Mesenchymal stem cell (in vitro differentiated cells and primary cell): ENCODE measurements around the gene RAB3D.

ENCODE experiments used
- DNase-seq: peaks from one replicate; pipeline ENCODE4 v3.0.0-alpha.2; 2013
- H2AFZ ChIP-seq: one replicate; pipeline ENCODE4 v1.6.1; 2013; ENCODE audit warnings: low read depth, mild to moderate bottlenecking, control low read depth, inconsistent platforms, low read length, moderate library complexity
- H2AK5ac ChIP-seq: 2 replicates; pipeline ENCODE4 v1.6.1; 2013; ENCODE audit warnings: low read length, moderate library complexity, mild to moderate bottlenecking, inconsistent platforms; ENCODE audit not compliant: severe bottlenecking
- H2BK120ac ChIP-seq: one replicate; pipeline ENCODE4 v1.6.1; 2013; ENCODE audit warnings: low read depth, mild to moderate bottlenecking, inconsistent platforms, low read length, moderate library complexity
- H2BK12ac ChIP-seq, 2 experiments: one replicate each; pipeline ENCODE4 v1.6.1; 2013; ENCODE audit warnings: inconsistent platforms in 2 of 2, low read length in 2 of 2, mild to moderate bottlenecking in 2 of 2, moderate library complexity in 2 of 2, control low read depth in 1 of 2
- H2BK15ac ChIP-seq: one replicate; pipeline ENCODE4 v1.6.1; 2013; ENCODE audit warnings: mild to moderate bottlenecking, low read depth, inconsistent platforms; ENCODE audit not compliant: poor library complexity, severe bottlenecking
- H2BK5ac ChIP-seq: 2 replicates; pipeline ENCODE4 v1.6.1; 2013; ENCODE audit warnings: low read depth, mild to moderate bottlenecking, low read length, control low read depth, inconsistent platforms; ENCODE audit not compliant: poor library complexity, severe bottlenecking
- H3K14ac ChIP-seq, 2 experiments: one replicate each; pipeline ENCODE4 v1.6.1; 2013; ENCODE audit warnings: inconsistent platforms in 2 of 2, low read length in 2 of 2, control low read depth in 1 of 2, mild to moderate bottlenecking in 1 of 2, moderate library complexity in 1 of 2
- H3K18ac ChIP-seq, 2 experiments: one replicate each; pipeline ENCODE4 v1.6.1; 2013; ENCODE audit warnings: inconsistent platforms in 2 of 2, low read length in 2 of 2, control low read depth in 1 of 2, low read depth in 1 of 2, mild to moderate bottlenecking in 1 of 2
- H3K23ac ChIP-seq, 2 experiments: one replicate each; pipeline ENCODE4 v1.6.1; 2013; ENCODE audit warnings: inconsistent platforms in 2 of 2, low read length in 2 of 2, mild to moderate bottlenecking in 2 of 2, moderate library complexity in 2 of 2, control low read depth in 1 of 2
- H3K27ac ChIP-seq: 2 replicates; pipeline ENCODE4 v1.5.1; 2013; ENCODE audit warnings: mild to moderate bottlenecking, moderate library complexity, low read length, control low read depth, inconsistent platforms; ENCODE audit not compliant: poor library complexity, severe bottlenecking
- H3K27me3 ChIP-seq, 2 experiments: 2 replicates each; pipeline versions ENCODE4 v1.6.1 to v1.7.0; 2013; ENCODE audit warnings: low read length in 2 of 2, mild to moderate bottlenecking in 2 of 2, moderate library complexity in 2 of 2, control low read depth in 1 of 2, inconsistent platforms in 1 of 2; ENCODE audit not compliant: control insufficient read depth in 1 of 2, insufficient read depth in 1 of 2
- H3K36me3 ChIP-seq, 2 experiments: 2 replicates each; pipeline versions ENCODE4 v1.6.1 to v1.7.0; 2013; ENCODE audit warnings: low read length in 2 of 2, control low read depth in 1 of 2, inconsistent platforms in 1 of 2, low read depth in 1 of 2, mild to moderate bottlenecking in 1 of 2; ENCODE audit not compliant: insufficient read depth in 2 of 2, control insufficient read depth in 1 of 2
- H3K4ac ChIP-seq, 2 experiments: one replicate each; pipeline ENCODE4 v1.6.1; 2013; ENCODE audit warnings: inconsistent platforms in 2 of 2, low read length in 2 of 2, mild to moderate bottlenecking in 2 of 2, moderate library complexity in 2 of 2, control low read depth in 1 of 2, low read depth in 1 of 2
- H3K4me1 ChIP-seq: 2 replicates; pipeline ENCODE4 v1.6.1; 2013; ENCODE audit warnings: low read depth, low read length, control low read depth; ENCODE audit not compliant: control insufficient read depth, insufficient read depth
- H3K4me2 ChIP-seq: 2 replicates; pipeline ENCODE4 v1.6.1; 2013; ENCODE audit warnings: low read length, mild to moderate bottlenecking, inconsistent platforms; ENCODE audit not compliant: poor library complexity, severe bottlenecking
- H3K4me3 ChIP-seq, 2 experiments: 2 replicates each; pipeline versions ENCODE4 v1.5.1 to v1.7.0; 2013; ENCODE audit warnings: low read length in 2 of 2, mild to moderate bottlenecking in 2 of 2, control low read depth in 1 of 2, low read depth in 1 of 2; ENCODE audit not compliant: insufficient read depth in 1 of 2
- H3K79me1 ChIP-seq: replicated peaks from 2 replicates; pipeline ENCODE4 v1.6.1; 2013; ENCODE audit warnings: mild to moderate bottlenecking, control low read depth, low read length, inconsistent platforms; ENCODE audit not compliant: poor library complexity, severe bottlenecking
- H3K9ac ChIP-seq: 2 replicates; pipeline ENCODE4 v1.7.0; 2013; ENCODE audit warnings: mild to moderate bottlenecking, low read length, moderate library complexity
- H3K9me3 ChIP-seq: 2 replicates; pipeline ENCODE4 v1.7.0; 2013; ENCODE audit warnings: mild to moderate bottlenecking, low read length; ENCODE audit not compliant: control insufficient read depth
- H4K8ac ChIP-seq: one replicate; pipeline ENCODE4 v1.6.1; 2013; ENCODE audit warnings: inconsistent platforms, mild to moderate bottlenecking, low read length, moderate library complexity
- H4K91ac ChIP-seq: one replicate; pipeline ENCODE4 v1.6.1; 2013; ENCODE audit warnings: mild to moderate bottlenecking, low read length, inconsistent platforms
- WGBS: methylation state at CpG from one replicate; pipeline ENCODE4 v1.1.7; 2013; ENCODE audit warnings: mixed read lengths; 5-methylcytosine and 5-hydroxymethylcytosine counted together

The RAB3D gene

GRCh38 chr19:11375143-11375948 lies 35.9 kb upstream of the RAB3D start:
- H4K91ac ChIP-seq, result peak overlapping the region; percentile 22
- no peak overlapping the region for H2AFZ ChIP-seq
- no peak overlapping the region for H2BK15ac ChIP-seq
- H3K9ac ChIP-seq, result peak overlapping the region; percentile 87
- H3K79me1 ChIP-seq, result peaks cover 7% of the 10 kb centered on the region
- no peaks in the 10 kb centered on the region for H3K27me3 ChIP-seq
- H2BK5ac ChIP-seq, result no peak overlapping the region
- peak overlapping the region in 1 of 2 experiments; percentile 79 for H3K4me3 ChIP-seq
- peak overlapping the region; percentile 53 for H3K4me2 ChIP-seq
- H3K9me3 ChIP-seq, result no peaks in the 10 kb centered on the region
- H3K4ac ChIP-seq, result peak overlapping the region; percentile 18 to 62
- H2AK5ac ChIP-seq, result peak overlapping the region; percentile 69
- H3K27ac ChIP-seq, result peak overlapping the region; percentile 64
- peak overlapping the region; percentile 74 for H4K8ac ChIP-seq
- H3K36me3 ChIP-seq, result no peaks in the 10 kb centered on the region
- H2BK120ac ChIP-seq, result peak overlapping the region; percentile 39
- peak overlapping the region in 1 of 2 experiments; percentile 73 for H3K14ac ChIP-seq
- H3K23ac ChIP-seq, result peak overlapping the region in 1 of 2 experiments; percentile 75
- 38% methylated on average over 27 of the region's 27 CpGs for WGBS
- H3K4me1 ChIP-seq, result peaks cover 32% of the 10 kb centered on the region
- H3K18ac ChIP-seq, result peak overlapping the region; percentile 73 to 92
- no peak for DNase-seq
- H2BK12ac ChIP-seq, result peak overlapping the region; percentile 55 to 76

DNA sequence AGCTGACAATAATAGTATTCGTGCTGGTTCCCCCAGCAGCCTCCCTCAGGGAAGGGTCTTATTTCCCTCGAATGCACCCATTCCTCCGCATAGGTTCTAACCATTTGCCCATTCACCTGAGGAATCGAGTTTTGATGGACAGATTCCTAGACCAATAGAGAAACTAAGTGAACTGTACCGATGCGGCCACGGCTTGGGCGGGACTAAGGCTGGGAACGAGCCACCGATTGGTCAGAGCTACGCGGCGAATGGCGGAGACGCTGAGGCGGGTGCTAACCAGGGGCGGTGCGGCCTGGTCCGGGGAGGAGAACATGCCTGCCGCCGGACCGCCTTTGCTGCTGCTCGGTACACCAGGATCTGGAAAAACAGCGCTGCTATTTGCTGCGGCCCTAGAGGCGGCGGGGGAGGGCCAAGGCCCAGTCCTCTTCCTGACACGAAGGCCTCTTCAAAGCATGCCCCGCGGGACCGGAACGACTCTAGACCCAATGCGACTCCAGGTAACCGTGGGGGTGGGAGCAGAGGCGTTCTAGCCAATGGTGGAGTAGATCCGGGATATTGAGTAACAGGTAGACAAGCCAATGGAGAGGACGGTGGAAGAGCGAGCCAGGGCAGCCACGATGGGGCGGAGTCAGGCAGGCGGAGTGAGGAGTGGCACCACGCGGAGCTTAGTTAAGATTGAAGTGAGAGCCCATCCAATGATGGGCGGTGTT lies 35.1 kb upstream of the RAB3D start, which contains the start of gene SWSAP1:
Gene SWSAP1, plus strand, starts transcription at position 234 of the 710 bp plus-strand sequence. Its CDS starts 15 bp downstream, at position 249.
- WGBS, result under 1% methylated on average over 44 of the region's 44 CpGs
- H2BK120ac ChIP-seq, result peak within 1 kb of the TSS; percentile 39
- H3K14ac ChIP-seq, result peak within 1 kb of the TSS in 1 of 2 experiments; percentile 73
- H3K4ac ChIP-seq, result peak within 1 kb of the TSS; percentile 18 to 97
- peak; percentile 100 for DNase-seq
- peak within 1 kb of the TSS; percentile 96 for H3K27ac ChIP-seq
- peak within 1 kb of the TSS; percentile 69 for H2AK5ac ChIP-seq
- H2AFZ ChIP-seq, result peak within 1 kb of the TSS; percentile 93
- H3K18ac ChIP-seq, result peak within 1 kb of the TSS; percentile 83 to 97
- H3K4me1 ChIP-seq, result peaks cover 32% of the 10 kb centered on the region
- no peak within 1 kb of the TSS for H3K23ac ChIP-seq
- H3K9me3 ChIP-seq, result no peaks in the 10 kb centered on the region
- H3K9ac ChIP-seq, result peak within 1 kb of the TSS; percentile 88
- H2BK15ac ChIP-seq, result peak within 1 kb of the TSS; percentile 97
- H3K27me3 ChIP-seq, result no peaks in the 10 kb centered on the region
- H4K8ac ChIP-seq, result peak within 1 kb of the TSS; percentile 77
- H2BK5ac ChIP-seq, result peak within 1 kb of the TSS; percentile 88
- H3K4me2 ChIP-seq, result peak within 1 kb of the TSS; percentile 65
- peak within 1 kb of the TSS; percentile 67 for H4K91ac ChIP-seq
- peak within 1 kb of the TSS; percentile 55 to 76 for H2BK12ac ChIP-seq
- peak within 1 kb of the TSS; percentile 71 to 79 for H3K4me3 ChIP-seq
- H3K79me1 ChIP-seq, result peaks cover 7% of the 10 kb centered on the region
- H3K36me3 ChIP-seq, result peaks cover 0 to 2% of the 10 kb centered on the region in 2 experiments

- DNase-seq, result no peak
- 68% methylated on average over 11 of the region's 11 CpGs for WGBS
Measured at GRCh38 chr19:11373885-11374432, 34.5 kb upstream of the RAB3D start.

More at GRCh38 chr19:11373885-11374432, 34.5 kb upstream of the RAB3D start:
- H3K4me1 ChIP-seq, result peaks cover 28% of the 10 kb centered on the region
- H2AFZ ChIP-seq, result no peak overlapping the region
- no peak overlapping the region for H4K8ac ChIP-seq
- H3K36me3 ChIP-seq, result peaks cover 0 to 3% of the 10 kb centered on the region in 2 experiments
- H3K4me3 ChIP-seq, result peak overlapping the region in 1 of 2 experiments; percentile 79
- no peak overlapping the region for H3K4ac ChIP-seq
- H3K18ac ChIP-seq, result no peak overlapping the region
- H2BK15ac ChIP-seq, result no peak overlapping the region
- H2BK5ac ChIP-seq, result no peak overlapping the region
- no peak overlapping the region for H4K91ac ChIP-seq
- H2AK5ac ChIP-seq, result no peak overlapping the region
- no peaks in the 10 kb centered on the region for H3K27me3 ChIP-seq
- H2BK120ac ChIP-seq, result no peak overlapping the region
- H3K4me2 ChIP-seq, result peak overlapping the region; percentile 65
- H3K23ac ChIP-seq, result no peak overlapping the region
- no peak overlapping the region for H3K14ac ChIP-seq
- no peaks in the 10 kb centered on the region for H3K9me3 ChIP-seq
- H2BK12ac ChIP-seq, result no peak overlapping the region
- H3K27ac ChIP-seq, result no peak overlapping the region
- peak overlapping the region; percentile 88 for H3K9ac ChIP-seq
- peaks cover 7% of the 10 kb centered on the region for H3K79me1 ChIP-seq
